AG10803 (cell line): ENCODE results near the gene RUNX3.

Source experiments
- DNase-seq: peaks from one replicate; pipeline ENCODE4 v3.0.0; 2010; ENCODE audit warnings: low read depth
- H3K4me3 ChIP-seq: 2 replicates; pipeline ENCODE4 v1.5.1; 2011; ENCODE audit warnings: mild to moderate bottlenecking, low read length, control low read depth
- CTCF ChIP-seq: conservative IDR thresholded peaks from 2 replicates; pipeline ENCODE4 v1.5.1; 2011; ENCODE audit warnings: mild to moderate bottlenecking, low read length, control low read depth, inconsistent platforms

The RUNX3 gene

GRCh38 chr1:24902471-24902891 lies 27.6 kb downstream of the RUNX3 start:
- no peak for DNase-seq
- TF ChIP-seq CTCF: no peak

GRCh38 chr1:24901791-24902470 lies 28.1 kb downstream of the RUNX3 start:
- DNase-seq: no peak
- TF ChIP-seq CTCF: no peak
- H3K4me3 ChIP-seq: no peak overlapping the region

More at GRCh38 chr1:24902471-24902891, 27.6 kb downstream of the RUNX3 start:
- no peak overlapping the region for H3K4me3 ChIP-seq

GRCh38 chr1:24900985-24901781 lies 28.9 kb downstream of the RUNX3 start:
- no peak for TF ChIP-seq CTCF
- no peak for DNase-seq
- no peak overlapping the region for H3K4me3 ChIP-seq

GRCh38 chr1:24900486-24900849 lies 29.6 kb downstream of the RUNX3 start:
- no peak overlapping the region for H3K4me3 ChIP-seq
- no peak for DNase-seq
- TF ChIP-seq CTCF: no peak

GRCh38 chr1:24899581-24900485 lies 30.2 kb downstream of the RUNX3 start:
- no peak overlapping the region for H3K4me3 ChIP-seq
- TF ChIP-seq CTCF: no peak
- DNase-seq: no peak

GRCh38 chr1:24898909-24899439 lies 31.1 kb downstream of the RUNX3 start:
- no peak for DNase-seq
- no peak overlapping the region for H3K4me3 ChIP-seq
- no peak for TF ChIP-seq CTCF
